Iris pigment epithelial cell (primary cell): Measurements from ENCODE around the gene TNFAIP8L1.

Source experiments
- DNase-seq: peaks from one replicate; pipeline ENCODE4 v3.0.0-alpha.2; 2011; ENCODE audit warnings: low read depth

The TNFAIP8L1 gene

DNA sequence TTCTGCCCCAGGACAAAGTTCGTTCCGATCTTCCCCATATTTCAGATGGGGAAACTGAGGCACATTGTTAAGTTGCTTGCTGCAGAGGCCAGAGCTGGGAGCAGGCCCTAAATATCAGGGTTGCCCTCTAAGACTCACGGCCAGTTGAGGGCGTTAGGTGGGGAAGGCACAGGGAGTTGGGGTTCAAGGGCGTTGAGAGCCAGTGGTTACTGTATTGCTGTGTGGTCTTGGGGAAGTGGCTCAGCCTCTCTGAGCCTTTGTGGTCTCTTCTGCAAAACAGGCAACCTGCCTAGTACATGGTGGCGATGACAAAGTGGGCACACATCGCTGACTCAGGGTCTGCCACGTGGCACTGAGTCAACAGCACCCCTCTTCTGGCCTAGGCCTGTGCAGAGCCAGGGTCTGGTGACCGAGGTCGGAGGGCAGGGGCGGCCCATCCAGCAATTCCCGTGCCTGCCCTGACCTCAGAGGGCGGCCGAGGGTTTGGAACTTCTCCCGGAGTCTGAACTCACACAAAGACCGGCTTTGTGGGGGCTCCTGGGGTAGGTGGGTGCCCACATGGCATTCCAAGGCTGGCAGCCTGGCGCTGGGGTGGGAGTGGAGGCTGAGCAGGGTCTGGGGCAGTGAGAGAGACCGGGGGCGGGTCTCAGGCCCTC lies 10.2 kb downstream of the TNFAIP8L1 start:
- no peak for DNase-seq

DNA sequence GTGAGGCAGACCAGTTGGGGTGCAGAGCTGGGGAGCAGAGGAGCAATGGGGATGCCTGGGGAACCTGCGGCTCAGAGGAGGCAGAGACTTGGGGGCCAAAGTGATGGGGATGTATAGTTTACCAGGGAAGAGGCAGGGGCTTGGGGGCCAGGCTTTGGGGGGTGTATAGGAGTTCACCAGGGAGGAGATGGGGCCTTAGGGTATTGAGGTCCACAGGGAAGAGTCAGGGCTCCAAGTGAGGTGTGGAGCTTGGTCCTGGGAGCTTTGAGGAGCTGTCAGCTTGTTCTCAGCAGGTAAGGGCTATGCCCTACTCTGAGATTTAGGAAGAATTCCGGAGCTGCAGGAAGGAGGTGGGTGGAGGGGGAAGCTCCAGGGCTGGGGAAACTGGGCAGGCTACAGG lies 10.8 kb downstream of the TNFAIP8L1 start:
- no peak for DNase-seq

DNA sequence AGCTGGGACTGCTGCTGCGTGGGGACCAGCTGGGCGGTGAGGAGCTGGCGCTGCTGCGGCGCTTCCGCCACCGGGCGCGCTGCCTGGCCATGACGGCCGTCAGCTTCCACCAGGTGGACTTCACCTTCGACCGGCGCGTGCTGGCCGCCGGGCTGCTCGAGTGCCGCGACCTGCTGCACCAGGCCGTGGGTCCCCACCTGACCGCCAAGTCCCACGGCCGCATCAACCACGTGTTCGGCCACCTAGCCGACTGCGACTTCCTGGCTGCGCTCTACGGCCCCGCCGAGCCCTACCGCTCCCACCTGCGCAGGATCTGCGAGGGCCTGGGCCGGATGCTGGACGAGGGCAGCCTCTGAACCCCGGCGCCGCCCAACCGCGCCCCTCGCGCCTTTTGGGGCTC lies 12.8 kb downstream of the TNFAIP8L1 start:
- DNase-seq: no peak

DNA sequence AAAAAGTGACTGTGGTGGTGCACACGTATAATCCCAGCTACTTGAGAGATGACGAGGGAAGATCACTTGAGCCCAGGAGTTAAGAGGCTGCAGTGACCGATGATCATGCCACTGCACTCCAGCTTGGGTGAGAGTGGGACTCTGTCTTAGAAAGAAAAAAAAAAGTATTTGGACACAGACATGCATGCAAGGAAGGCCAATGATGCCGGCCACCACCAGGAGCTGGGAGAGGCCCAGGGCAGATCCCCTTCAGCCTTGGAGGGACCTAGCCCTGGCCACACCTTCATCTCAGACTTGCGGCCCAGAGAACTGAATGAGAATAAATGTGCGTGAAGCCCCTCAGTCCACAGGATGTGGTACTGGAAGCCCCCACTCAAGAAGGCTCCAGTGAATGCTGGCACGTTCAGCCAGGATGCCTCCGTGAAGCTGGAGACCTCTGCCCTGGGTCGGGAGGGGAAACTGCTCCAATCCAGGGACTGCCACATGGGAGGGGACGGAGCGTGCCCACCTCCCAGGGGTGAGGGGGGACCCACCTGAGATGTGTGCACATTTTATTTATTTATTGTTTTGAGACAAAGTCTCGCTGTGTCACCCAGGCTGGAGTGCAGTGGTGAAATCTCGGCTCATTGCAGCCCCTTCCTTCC lies 14.6 kb downstream of the TNFAIP8L1 start:
- no peak for DNase-seq

DNA sequence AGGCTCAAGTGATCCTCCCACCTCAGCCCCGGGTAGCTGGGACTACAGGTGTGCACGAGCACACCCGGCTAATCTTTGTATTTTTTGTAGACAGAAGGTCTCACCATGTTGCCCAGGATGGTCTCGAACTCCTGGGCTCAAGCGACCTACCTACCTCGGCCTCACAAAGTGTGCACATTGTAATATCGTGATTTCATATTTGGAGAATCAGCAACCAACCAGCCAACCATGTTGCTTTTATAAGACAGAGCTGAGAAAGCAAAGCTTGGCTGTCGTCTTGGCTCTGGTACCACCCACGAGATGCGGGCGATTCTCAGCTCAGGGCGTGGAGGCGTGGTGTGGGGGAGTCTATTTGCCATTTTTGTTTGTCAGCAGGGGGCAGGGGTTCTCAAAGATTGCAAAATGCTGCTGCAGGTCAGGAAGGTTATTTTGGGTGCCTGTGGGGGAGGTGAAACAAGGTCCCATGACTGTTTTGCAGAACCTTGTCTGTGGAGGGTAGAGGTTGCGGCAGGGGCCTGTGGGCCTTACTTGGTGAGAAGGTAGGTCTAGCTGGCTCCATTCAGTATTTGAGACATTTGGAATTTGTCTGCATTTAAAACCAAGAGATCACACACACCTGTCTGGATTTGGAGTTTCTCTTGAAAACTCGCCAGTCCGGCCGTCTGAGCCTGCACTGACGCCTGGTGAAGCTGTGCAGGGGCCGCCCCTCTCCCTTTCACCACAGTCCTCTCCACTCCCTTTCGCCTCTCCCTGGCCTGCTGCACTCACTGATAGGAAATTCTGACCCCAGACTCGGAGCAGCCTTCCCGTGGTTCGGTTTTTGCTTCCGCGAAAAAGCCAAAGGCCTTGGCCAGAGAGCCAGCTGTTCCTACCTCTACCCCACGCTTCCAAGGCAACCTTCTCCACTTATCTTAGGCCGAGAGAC lies 15.4 kb downstream of the TNFAIP8L1 start:
- no peak for DNase-seq

DNA sequence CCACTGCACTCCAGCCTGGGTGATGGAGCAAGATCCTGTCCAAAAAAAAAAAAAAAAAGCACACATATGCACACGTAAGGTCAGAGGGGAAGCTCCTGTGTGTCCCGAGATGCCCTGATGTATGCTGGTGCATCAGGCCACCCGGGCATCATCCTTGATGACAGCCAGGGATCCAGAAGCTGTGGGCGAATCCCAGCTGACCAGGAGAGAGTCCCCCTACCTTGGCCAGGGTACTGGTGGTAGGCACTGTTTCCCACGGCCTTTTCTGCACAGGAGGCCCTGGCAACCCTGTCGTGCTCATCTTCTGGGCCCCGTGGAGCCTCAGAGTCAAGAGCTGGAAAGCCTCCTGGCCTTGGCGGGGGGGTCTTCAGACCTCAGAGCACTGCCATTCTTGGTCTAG lies 16.8 kb downstream of the TNFAIP8L1 start:
- no peak for DNase-seq

DNA sequence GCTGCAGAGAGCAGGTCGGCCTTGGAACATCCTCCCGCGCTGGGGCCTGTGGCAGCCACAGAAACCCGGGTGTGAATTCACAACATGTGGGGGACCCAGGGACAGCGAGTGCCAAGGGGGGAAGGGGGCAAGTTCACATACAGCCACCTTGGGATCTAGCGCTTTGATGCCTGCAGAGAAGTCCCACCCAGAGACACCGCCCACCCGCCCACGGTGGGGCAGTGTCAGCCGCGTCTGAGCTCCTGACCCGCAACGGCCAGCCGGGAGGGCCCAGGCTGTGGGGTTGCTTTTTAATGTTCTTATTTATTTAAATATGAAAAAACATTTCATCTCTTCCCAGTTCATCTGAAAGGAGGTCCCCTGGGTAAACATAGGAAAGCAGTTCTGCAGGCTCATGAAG lies 17.9 kb downstream of the TNFAIP8L1 start:
- no peak for DNase-seq

DNA sequence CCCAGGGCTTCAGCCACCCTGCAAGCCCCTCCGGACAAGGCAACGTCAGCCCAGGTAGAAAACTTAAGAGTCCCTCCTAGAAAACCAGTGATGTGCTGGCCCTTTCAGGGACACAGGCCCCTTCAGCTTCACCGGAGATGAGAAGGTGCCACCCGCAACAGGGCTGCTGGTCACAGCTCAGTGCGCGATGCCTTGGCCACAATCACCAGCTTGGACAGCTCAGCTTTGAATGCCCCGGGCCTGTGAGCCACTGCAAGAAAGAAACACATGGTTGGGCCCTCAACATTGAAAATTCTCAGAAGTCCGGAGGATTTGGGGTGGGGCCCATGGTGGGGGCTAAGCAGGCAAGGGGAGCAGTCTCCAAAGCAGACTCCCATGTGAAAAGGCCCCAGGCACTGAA lies 18.5 kb downstream of the TNFAIP8L1 start:
- DNase-seq: no peak

DNA sequence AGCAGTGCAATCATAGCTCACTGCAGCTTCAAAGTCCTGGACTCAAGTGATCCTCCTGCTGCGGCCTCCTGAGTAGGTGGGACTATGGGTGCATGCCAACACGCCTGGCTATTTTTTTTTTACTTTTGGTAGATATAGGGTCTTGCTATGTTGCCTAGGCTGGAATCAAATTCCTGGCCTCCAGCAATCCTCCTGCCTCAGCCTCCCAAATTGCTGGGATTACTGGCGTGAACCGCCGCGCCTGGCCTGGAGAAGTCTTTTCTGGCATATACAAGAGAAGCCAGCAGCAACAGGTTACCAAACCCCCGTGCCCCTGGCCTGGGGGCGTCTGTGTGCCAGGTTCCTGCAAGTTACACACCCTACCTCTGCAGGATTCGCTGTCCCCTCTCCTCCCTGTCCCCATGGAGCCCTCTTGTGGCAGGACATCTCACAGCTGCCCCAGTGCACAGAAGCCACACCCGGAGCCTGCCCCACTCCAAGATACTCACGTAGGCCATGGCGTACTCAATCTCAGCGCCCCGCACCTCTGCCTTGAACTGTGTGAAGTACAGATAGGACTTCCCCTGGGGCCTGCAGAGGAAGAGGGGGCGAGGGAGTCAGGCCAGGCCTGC lies 21.0 kb downstream of the TNFAIP8L1 start:
- no peak for DNase-seq

DNA sequence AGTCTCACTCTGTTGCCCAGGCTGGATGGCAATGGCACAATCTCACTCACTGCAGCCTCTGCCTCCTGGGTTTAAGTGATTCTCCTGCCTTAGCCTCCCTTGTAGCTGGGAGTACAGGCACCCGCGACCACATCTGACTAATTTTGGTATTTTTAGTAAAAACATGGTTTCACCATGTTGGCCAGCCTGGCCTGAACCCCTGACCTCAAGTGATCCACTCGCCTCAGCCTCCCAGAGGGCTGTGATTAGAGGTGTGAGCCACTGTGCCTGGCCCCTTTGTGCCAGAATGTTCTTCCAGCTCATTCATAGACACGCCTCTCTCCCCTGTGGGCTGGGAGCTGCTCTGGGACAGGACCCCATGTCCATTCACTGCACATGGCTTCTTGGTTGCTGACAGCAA lies 21.7 kb downstream of the TNFAIP8L1 start:
- no peak for DNase-seq

DNA sequence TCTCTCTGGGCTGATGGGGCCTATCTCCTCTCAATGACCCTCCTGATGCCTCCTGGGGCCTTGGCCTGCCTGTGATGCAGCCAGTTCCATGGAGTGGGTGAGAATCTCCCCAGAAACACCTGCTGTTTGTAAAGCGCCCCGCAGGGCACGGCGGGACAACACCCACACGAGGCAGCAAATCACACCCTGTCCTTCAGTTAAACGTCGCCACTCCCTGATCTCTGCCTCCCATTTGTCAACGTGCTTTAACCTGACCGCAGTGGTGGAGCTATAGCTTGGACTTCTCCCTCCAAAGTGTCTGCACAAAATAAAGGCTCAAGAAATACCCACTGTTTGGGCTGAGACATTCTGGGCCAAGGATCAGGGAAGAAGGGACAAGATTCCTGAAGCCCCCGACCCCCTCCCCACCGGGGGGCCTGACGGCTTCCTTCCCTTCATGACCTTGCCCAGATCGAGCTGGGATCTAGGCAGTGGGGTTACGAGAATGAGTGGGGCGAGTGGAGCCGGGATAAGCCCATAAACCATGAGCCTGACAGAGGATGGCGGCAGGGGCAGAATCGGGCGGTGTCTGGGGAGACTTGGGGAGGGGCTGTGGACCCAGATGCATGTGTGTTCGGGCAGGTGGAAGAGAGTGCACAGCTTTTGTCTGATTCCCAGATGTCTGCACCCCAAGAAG lies 22.8 kb downstream of the TNFAIP8L1 start:
- DNase-seq: no peak

DNA sequence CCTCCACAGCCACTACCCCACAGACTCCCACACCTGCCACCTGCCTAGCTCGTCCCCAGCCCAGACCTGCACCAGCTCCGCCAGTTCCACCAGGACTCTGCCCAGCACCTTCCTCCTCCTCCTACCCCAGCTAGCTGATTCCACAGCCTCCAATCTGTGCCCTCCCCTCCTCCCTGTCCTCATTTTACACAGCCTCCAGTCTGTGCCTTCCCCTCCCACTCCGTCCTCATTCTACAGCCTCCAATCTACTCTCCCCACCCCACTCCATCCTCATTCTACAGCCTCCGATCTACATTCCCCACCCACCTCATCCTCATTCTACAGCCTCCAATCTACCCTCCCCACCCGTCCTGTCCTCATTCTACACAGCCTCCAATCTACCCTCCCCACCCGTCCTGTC lies 23.5 kb downstream of the TNFAIP8L1 start:
- no peak for DNase-seq

DNA sequence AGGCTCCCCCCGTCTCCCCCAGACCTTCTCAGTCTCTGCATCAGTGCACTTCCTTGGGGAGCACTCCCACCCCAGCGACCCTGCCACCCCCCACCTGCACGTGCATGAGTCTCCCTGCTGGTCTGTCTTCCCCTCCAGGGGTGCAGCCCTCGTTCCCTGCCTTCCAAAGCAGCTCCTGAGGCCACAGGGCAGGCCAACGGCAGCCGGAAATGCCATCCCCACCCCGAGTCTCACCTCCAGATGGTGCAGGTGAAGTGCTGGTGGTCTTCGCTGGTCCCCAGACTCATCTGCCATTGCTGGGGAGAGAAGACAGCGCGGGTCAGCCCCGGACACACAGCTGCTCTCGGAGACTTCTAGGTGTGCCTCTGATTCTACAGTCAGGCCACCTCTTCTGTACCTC lies 25.3 kb downstream of the TNFAIP8L1 start:
- DNase-seq: no peak

DNA sequence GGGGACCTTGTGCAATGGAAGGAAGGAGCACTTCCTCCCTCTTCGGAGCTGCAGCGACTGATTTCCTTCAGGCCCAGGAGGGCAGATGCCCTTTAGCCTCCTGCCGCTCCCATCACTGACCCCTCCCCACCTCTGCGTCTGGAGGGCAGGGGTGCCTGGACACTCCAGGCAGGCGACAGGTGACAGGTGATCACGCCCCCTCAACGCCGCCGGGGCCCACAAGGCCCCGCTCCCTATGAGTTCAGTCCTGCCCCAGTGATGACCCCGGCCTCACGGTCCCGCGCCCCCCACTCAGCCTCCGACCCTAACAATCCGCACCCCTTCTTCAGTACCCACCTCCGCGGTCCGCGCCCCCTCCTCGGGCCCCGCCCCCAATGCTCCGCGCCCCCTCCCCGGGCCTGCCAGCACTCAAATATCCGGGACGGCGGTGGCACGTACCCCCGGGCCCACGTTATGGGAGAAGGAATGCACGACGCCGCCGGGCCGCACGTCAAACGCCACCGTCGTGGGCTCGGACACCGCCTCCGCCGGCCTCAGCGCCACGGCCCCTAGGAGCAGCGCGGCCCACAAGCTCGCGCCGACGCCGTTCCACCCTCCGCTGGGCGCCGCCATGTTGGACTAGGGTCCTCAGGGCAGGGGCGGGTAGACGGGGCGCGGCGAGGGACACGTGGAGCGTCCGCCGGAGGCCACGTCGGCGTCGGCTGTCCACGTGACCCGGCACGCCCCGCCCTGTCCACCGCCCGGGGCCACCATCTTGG lies 30.6 kb downstream of the TNFAIP8L1 start, which contains the start of gene MYDGF:
Gene MYDGF, minus strand, starts transcription at position 620 of the 758 bp plus-strand sequence. Its CDS starts 8 bp downstream, at position 612.
- peak; percentile 91 for DNase-seq

DNA sequence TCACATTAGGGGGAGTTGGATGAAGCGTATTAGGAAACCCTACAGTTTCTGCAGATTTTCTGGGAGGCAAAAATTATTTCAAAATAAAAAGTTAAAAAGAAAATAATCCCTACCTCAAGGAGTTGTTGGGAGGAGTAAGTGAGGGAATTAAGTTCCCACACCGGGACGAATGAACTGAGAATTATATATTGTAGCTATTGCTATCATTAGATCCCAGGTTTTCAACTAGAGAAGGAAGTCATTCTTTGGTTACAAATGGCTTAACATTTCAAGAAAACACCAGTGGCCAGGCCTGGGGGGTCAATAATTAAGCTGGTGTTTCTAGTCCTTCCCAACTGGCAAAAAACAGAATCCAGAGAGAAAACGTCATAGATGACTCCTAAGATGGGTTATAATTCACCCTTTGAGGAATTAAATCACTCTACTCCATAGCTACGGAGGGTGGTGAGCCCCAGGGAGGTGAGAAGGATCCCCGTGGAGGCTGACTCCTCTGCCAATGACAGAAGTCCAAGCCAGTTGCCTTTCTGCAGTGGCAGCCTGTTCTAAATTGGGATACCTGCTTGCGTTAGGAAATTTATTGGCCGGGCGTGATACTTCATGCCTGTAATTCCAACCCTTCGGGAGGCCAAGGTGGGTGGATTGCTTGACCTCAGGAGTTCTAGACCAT lies 32.0 kb downstream of the TNFAIP8L1 start:
- no peak for DNase-seq

DNA sequence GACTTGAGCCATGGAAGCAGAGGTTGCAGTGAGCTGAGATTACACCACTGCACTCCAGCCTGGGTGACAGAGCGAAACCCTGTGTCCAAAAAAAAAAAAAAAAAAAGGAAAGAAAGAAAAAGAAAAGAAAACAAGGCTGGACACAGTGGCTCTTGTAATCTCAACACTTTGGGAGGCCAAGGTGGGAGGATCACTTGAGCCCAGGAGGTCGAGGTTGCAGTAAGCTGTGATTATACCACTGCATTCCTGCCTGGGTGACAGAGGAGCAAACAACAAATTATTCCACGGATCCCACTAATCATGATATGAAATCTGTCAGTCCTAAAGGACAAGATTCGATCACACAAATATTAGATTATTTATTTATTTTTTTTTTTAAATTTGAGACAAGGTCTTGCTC lies 33.9 kb downstream of the TNFAIP8L1 start:
- no peak for DNase-seq

DNA sequence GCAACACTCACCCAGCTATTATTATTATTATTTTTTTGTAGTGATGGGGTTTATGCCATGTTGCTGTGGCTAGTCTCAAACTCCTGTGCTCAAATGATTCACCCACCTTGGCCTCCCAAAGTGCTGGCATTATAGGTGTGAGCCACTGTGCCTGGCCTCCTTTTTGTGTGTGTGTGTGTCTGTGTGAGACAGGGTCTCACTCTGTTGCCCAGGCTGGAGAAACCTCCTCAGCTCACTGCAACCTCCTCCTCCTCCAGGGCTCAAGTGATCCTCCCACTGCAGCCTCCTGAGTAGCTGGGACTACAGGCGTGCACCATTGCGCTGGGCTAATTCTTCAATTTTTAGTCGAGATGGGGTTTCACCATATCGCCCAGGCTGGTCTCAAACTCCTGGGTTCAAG lies 34.4 kb downstream of the TNFAIP8L1 start:
- no peak for DNase-seq

DNA sequence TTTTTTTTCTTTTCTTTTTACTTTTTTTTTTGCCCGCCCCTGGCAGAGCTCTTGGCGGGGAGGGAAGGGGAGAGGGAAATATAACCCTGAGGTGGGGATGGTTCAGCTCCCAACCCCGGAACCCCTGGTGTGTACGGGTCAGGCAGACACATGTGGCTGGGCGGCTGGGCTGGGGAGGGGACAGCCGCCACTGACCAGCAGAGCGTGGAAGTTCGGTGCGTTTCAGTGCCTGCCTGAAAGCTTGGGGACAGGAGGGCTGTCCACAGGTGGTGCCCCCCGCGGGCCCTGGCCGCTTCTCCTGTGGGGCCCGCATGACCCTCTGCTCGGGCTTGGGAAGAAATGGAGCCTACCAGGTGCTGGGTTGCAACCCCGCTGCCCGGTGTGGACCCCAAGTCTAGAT lies 36.0 kb downstream of the TNFAIP8L1 start:
- DNase-seq: no peak

DNA sequence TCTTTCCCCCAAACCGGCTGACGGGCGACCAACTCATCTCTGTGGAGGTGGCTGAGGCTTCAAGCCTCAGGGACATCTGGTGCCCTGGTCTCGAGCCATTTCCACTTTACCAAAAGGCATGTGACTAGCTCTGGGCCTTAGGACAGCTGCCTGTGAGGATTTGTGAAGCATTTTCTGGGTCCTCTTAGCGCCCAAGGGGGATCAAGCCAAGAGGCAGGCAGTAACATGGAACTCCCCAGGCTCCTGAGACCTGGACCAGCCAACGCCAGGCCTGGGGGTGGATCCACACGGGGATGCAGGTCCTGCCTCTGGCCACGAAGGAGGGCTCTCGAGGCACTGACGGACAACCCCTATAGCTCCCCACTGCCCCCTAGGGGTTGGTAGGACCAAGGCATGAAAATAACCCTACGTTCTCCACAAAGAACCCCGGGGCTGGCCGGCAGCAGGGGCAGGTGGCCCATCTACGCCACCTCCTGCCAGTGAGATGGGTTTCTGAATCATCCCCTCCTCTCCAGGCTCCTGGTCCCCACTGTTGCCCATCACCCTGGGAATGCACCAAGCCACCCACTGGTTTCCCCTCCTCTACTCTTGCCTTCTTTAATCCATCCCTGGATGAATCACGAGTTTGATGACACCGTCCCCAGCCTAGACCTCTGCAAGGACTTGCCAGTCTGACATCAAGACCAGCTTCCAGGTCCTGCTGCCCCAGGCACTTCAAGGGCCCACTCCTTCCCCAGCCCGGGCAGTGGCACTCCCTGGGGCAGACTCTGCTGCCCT lies 37.8 kb downstream of the TNFAIP8L1 start:
- peak; percentile 63 for DNase-seq
